Heart right ventricle (tissue), 16 donors: Measurements from ENCODE around the gene C19orf25. TPM values are rescaled to one million over a fixed set of nuclear protein-coding genes. Genes with fewer than 3 reads are reported as not detected.
"Not testable (repeated sequence)": the region's sequence is repeated elsewhere in the genome, so short reads cannot be mapped to it uniquely, and the experiment has no call there.

ENCODE experiments used
- ATAC-seq, 8 donors: fragments of 200-7000 bp; cut with Tn5 transposase; one replicate each; pipeline ENCODE4 v1.9.1; 2020; ENCODE audit warnings: mild to moderate bottlenecking in 8 of 8, moderate library complexity in 8 of 8, moderate number of reproducible peaks in 1 of 8
- DNase-seq, 2 donors: peaks; one replicate each; pipeline ENCODE4 v3.0.0-alpha.2; 2020
- H3K27ac ChIP-seq, 10 donors: fragments of 200-600 bp; sonication (generic) in 2 of 10; one replicate each; pipeline versions ENCODE4 v1.5.0 to v1.8.0; 2020 to 2022; ENCODE audit warnings: mild to moderate bottlenecking in 3 of 10
- H3K27me3 ChIP-seq, 7 donors: fragments of 200-600 bp; one replicate each; pipeline ENCODE4 v1.8.0; 2021 to 2022; ENCODE audit warnings: mild to moderate bottlenecking in 2 of 7
- H3K36me3 ChIP-seq, 9 donors: fragments of 200-600 bp; sonication (generic) in 1 of 9; one replicate each; pipeline versions ENCODE4 v1.5.0 to v1.8.0; 2020 to 2022; ENCODE audit warnings: mild to moderate bottlenecking in 2 of 9
- H3K4me1 ChIP-seq, 9 donors: fragments of 200-600 bp; sonication (generic) in 1 of 9; one replicate each; pipeline versions ENCODE4 v1.5.0 to v1.8.0; 2020 to 2022; ENCODE audit warnings: mild to moderate bottlenecking in 4 of 9
- H3K4me3 ChIP-seq, 10 donors: fragments of 200-600 bp; sonication (generic) in 2 of 10; one replicate each; pipeline versions ENCODE4 v1.5.0 to v1.8.0; 2020 to 2022; ENCODE audit warnings: mild to moderate bottlenecking in 7 of 10, moderate library complexity in 2 of 10
- H3K9me3 ChIP-seq, 11 donors: fragments of 200-600 bp in 10 of 11; sonication (generic) in 2 of 11; one replicate each; pipeline versions ENCODE4 v1.5.0 to v1.8.0; 2013 to 2022; ENCODE audit warnings: mild to moderate bottlenecking in 2 of 11, control low read depth in 1 of 11, moderate library complexity in 1 of 11
- CTCF ChIP-seq, 9 donors: fragments of 200-600 bp; sonication (generic) in 2 of 9; IDR thresholded peaks; one replicate each; pipeline versions ENCODE4 v1.5.0 to v1.8.0; 2021 to 2022; ENCODE audit warnings: antibody characterized with exemption in 9 of 9, mild to moderate bottlenecking in 5 of 9, moderate library complexity in 1 of 9
- WGBS, 2 donors: extraction: QIAGEN DNeasy Blood & Tissue Kit; methylation state at CpG; one replicate each; pipeline ENCODE4 v1.1.7; 2013; ENCODE audit warnings: inconsistent platforms in 1 of 2; 5-methylcytosine and 5-hydroxymethylcytosine counted together
- intact Hi-C, 10 donors: fragments of 100-400 bp; cut with DNase I; formaldehyde crosslinking; loops; one replicate each; pipeline versions ENCODE4 v1.11.1 to v1.14.2; 2022
- polyA plus RNA-seq, 2 donors: library from polyadenylated mRNA; stranded (reverse); fragments of 200-250 nt; gene quantifications; one replicate each; pipeline ENCODE4 v1.2.3, GENCODE V29; 2013
- total RNA-seq, 10 donors: library from RNA; stranded (reverse); fragmentation: NEBNext Ultra II Directional in 3 of 10; extraction: Animal tissue kit (Norgen Biotek cat#: 25700) in 3 of 10; gene quantifications; one replicate each; pipeline versions ENCODE4 v1.2.1 to v1.2.4, GENCODE V29; 2021 to 2023
- donor health status: Arrhythmogenic right ventricular cardiomyopathy.
- donor health status: ischemic (EF 13 %, LVEDD 7.1; RV severe dilation, severe dysfunction).
- donor health status: healthy with polysubstance abuse.
- donor health status: DM: no; HTN: yes; CAD: no.
- donor health status: DM: no; HTN: no; CAD: no.
- donor health status: ischemic (EF 25% LVEDD 6.9; RV normal size, moderate dysfunction).
- donor health status: ischemic (EF 25% LVEDD 5.7; RV mildly dilated, moderate dysfunction).
- donor health status: healthy.
- donor health status: DM: yes; HTN: yes; CAD: no.
- donor health status: Ischemic cardiomyopathy.
- donor health status: ischemic (EF 35%, LVEDD 5.7; RV mildly dilated, moderate dysfunction).
- donor health status: nonischemic (EF 11% LVEDD 7.7; RV severe dilation, severe dysfunction).
- donor health status: DM: yes; HTN: yes; CAD: no.
- donor health status: PGD.
- donor health status: ischemic (EF 29% LVEDD 5.4; RV normal size, mild dysfunction).
- donor health status: nonischemic (EF 23%, LVEDD 6.1; RV moderate dilation, normal function).

Gene C19orf25
- total and polyA plus RNA-seq, 12 donors = 12.7 to 29.8 (median 15.4) TPM

GRCh38 chr19:1520203-1520780 is 41.3 kb upstream of the C19orf25 start:
- Histone ChIP-seq H3K4me1 (peaks cover 0 to 11% (median 4%) of the 10 kb centered on the region in 9 donors), H3K9me3 (no peaks in the 10 kb centered on the region), H3K36me3 (no peaks in the 10 kb centered on the region), H3K27ac (no peak overlapping the region), H3K4me3 (no peak overlapping the region), H3K27me3 (peaks cover 15 to 33% (median 28%) of the 10 kb centered on the region in 7 donors)
- WGBS, 2 donors = 78 to 84% methylated on average over 17 of the region's 17 CpGs
- TF ChIP-seq CTCF (IDR thresholded peaks at IDR 0.05) = no peak
- DNase-seq = no peak
- ATAC-seq = no peak
- intact Hi-C loops = loop anchor here in 1 of 10 donors (10.0 kb wide), 1 partner anchor 205 kb away; no protein-coding TSS in a partner anchor

GRCh38 chr19:1519802-1520201 is 40.8 kb upstream of the C19orf25 start:
- Histone ChIP-seq H3K4me1 (peaks cover 0 to 11% (median 4%) of the 10 kb centered on the region in 9 donors), H3K27me3 (peaks cover 12 to 33% (median 24%) of the 10 kb centered on the region in 7 donors)
- not testable (repeated sequence) for H3K36me3 ChIP-seq, H3K4me3 ChIP-seq, H3K27ac ChIP-seq, H3K9me3 ChIP-seq, ATAC-seq, DNase-seq
- intact Hi-C loops = loop anchor here in 4 of 10 donors (10.0 kb wide), 3 partner anchors 55 to 205 kb away; no protein-coding TSS in a partner anchor
- 82 to 93% methylated on average over 8 of the region's 8 CpGs for WGBS, 2 donors

- intact Hi-C loops = loop anchor here in 4 of 10 donors (10.0 kb wide), 2 partner anchors 54 to 74 kb away; no protein-coding TSS in a partner anchor
- ATAC-seq = no peak
- TF ChIP-seq CTCF (IDR thresholded peaks at IDR 0.05) = no peak
- no peak overlapping the region for H3K4me3 ChIP-seq
- WGBS, 2 donors = 87 to 94% methylated on average over 4 of the region's 4 CpGs
- H3K4me1 ChIP-seq = peaks cover 0 to 19% (median 7%) of the 10 kb centered on the region in 9 donors
- no peak overlapping the region for H3K27ac ChIP-seq
- H3K27me3 ChIP-seq = peaks cover 4 to 33% (median 19%) of the 10 kb centered on the region in 7 donors
- no peak for DNase-seq
- H3K36me3 ChIP-seq = no peaks in the 10 kb centered on the region
- no peaks in the 10 kb centered on the region for H3K9me3 ChIP-seq
Observed at GRCh38 chr19:1518471-1518870, 39.5 kb upstream of the C19orf25 start.

GRCh38 chr19:1516395-1516753 is 37.4 kb upstream of the C19orf25 start:
- 72 to 79% methylated on average over 8 of the region's 8 CpGs for WGBS, 2 donors
- Histone ChIP-seq H3K4me1 (peaks cover 7 to 29% (median 19%) of the 10 kb centered on the region in 9 donors), H3K27me3 (peaks cover 0 to 40% (median 17%) of the 10 kb centered on the region in 7 donors), H3K27ac (no peak overlapping the region), H3K4me3 (no peak overlapping the region), H3K9me3 (no peaks in the 10 kb centered on the region), H3K36me3 (no peaks in the 10 kb centered on the region)
- ATAC-seq (no peak), DNase-seq (no peak)
- intact Hi-C loops = loop anchor here in 4 of 10 donors (10.0 kb wide), 2 partner anchors 52 to 72 kb away; no protein-coding TSS in a partner anchor
- no peak for TF ChIP-seq CTCF (IDR thresholded peaks at IDR 0.05)
